ENCODE results near the gene MAGEB6B.
"Not testable (repeated sequence)": the region's sequence is repeated elsewhere in the genome, so short reads cannot be mapped to it uniquely, and the experiment has no call there.

Gene MAGEB6B

GRCh38 chrX:26160301-26160700 is at the start of gene MAGEB6B:
Gene MAGEB6B, plus strand, starts transcription at chrX:26160601. Its CDS starts 0 bp downstream, at chrX:26160601.
- no peak for DNase-seq

- no peak for DNase-seq
These were observed 22.1 kb upstream of the MAGEB6B start, which contains the start of gene MAGEB18 for GRCh38 chrX:26138274-26138673. Gene MAGEB18, plus strand, starts transcription at chrX:26138343. Its CDS starts 643 bp downstream, at chrX:26138986.

- no peak for DNase-seq
These were observed 14.4 kb upstream of the MAGEB6B start for GRCh38 chrX:26146024-26146423.

GRCh38 chrX:26192204-26192603 is 31.8 kb downstream of the MAGEB6B start, which contains the start of gene MAGEB6:
Gene MAGEB6, plus strand, starts transcription at chrX:26192440. Its CDS starts 1,407 bp downstream, at chrX:26193847.
- no peak for DNase-seq

GRCh38 chrX:26203561-26203960 is 43.2 kb downstream of the MAGEB6B start:
- DNase-seq, result no peak

- not testable (repeated sequence) for DNase-seq
These were observed 44.3 kb downstream of the MAGEB6B start for GRCh38 chrX:26204717-26205116.

- DNase-seq, result no peak
These were observed 47.6 kb downstream of the MAGEB6B start for GRCh38 chrX:26208012-26208411.

Data from NK-92 treated with Interleukin-12 subunit alpha and Interleukin-12 subunit beta, amount 100 ng/mL, for 24 hours (cell line).